Measurements from ENCODE around the gene ZFP14. TPM values are rescaled to one million over a fixed set of nuclear protein-coding genes. Genes with fewer than 3 reads are reported as not detected.
A peak's percentile ranks its signal among the peaks of the same experiment; 100 is the strongest.

Gene ZFP14
- total RNA-seq, 1 experiment from 2014 or later = 5.2 TPM

DNA sequence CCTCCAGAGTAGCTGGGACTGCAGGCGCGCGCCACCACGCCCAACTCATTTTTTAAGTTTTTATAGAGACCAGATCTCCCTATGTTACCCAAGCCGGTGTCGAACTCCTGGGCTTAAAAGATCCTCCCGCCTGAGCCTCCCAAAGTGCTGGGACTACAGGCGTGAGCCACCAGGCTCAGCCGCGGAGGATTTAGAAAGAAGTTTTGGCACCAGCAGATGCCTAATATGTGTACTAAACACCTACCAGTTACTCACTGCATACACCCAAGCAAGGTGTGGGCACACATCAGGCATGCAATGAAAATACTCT lies 464 bp upstream of the ZFP14 start:
- no peaks in the 10 kb centered on the region for H3K27me3 ChIP-seq (replicated peaks; ENCODE audit: insufficient read depth, low read depth, low read length, poor library complexity)
- TF ChIP-seq, protein P1, sequence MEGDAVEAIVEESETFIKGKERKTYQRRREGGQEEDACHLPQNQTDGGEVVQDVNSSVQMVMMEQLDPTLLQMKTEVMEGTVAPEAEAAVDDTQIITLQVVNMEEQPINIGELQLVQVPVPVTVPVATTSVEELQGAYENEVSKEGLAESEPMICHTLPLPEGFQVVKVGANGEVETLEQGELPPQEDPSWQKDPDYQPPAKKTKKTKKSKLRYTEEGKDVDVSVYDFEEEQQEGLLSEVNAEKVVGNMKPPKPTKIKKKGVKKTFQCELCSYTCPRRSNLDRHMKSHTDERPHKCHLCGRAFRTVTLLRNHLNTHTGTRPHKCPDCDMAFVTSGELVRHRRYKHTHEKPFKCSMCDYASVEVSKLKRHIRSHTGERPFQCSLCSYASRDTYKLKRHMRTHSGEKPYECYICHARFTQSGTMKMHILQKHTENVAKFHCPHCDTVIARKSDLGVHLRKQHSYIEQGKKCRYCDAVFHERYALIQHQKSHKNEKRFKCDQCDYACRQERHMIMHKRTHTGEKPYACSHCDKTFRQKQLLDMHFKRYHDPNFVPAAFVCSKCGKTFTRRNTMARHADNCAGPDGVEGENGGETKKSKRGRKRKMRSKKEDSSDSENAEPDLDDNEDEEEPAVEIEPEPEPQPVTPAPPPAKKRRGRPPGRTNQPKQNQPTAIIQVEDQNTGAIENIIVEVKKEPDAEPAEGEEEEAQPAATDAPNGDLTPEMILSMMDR (conservative IDR thresholded peaks at IDR 0.05; ENCODE audit: low read depth, low read length) = no peak
- no peak for TF ChIP-seq EZH2 (IDR thresholded peaks at IDR 0.05; ENCODE audit: borderline replicate concordance, low read depth, low read length, poor library complexity, severe bottlenecking)
- peak overlapping the region; percentile 63 for H3K4me3 ChIP-seq (ENCODE audit: low read depth, low read length, poor library complexity, severe bottlenecking)
- no peak for DNase-seq (ENCODE audit: low spot score)
- H3K9me3 ChIP-seq (ENCODE audit: low read depth, low read length, poor library complexity, severe bottlenecking) = no peaks in the 10 kb centered on the region
- intact Hi-C loops (cut with micrococcal nuclease; ENCODE audit: unreplicated experiment) = loop anchor here (5.0 kb wide), 1 partner anchor 153 kb away; no protein-coding TSS in a partner anchor
- H3K4me1 ChIP-seq (ENCODE audit: insufficient read depth, low read length, poor library complexity, severe bottlenecking) = peaks cover 9% of the 10 kb centered on the region
- CTCF ChIA-PET = no interaction called here
- POLR2A ChIA-PET (ENCODE audit: low non-redundant PET) = no interaction called here
- BruUV-seq (replicated peaks) = no TSS peak
- H3K36me3 ChIP-seq (ENCODE audit: insufficient read depth, low read length, poor library complexity, severe bottlenecking) = no peaks in the 10 kb centered on the region
- peak overlapping the region; percentile 77 for H3K27ac ChIP-seq (ENCODE audit: low read depth, low read length, poor library complexity, severe bottlenecking)

DNA sequence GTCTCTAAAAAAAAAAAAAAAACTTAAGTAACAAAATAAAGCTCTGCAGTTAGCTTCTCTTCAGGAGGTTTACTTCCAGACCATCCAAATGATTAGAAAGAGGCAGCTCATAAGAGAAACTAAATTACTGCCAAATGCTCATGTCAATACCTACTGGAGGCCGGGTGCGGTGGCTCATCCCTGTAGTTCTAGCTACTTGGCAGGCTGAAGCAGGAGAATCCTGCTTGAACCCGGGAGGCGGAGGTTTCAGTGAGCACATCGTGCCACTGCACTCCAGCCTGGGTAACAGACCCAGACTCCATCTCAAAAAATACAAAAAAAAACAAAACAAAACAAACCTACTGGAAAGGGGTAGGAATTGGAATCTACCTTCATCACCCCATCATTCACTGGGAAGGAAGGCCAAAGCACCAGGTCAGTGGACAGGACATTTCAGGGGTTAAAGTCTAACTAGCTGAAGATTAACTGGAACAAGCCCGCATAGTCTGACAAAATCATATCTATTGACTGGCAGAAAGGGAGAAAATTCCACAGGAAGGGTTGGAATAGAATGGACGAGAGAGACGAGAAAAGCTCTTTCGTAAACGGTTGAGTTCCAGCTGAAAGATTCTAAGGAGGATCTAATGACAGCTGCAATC lies 1.3 kb downstream of the ZFP14 start:
- Histone ChIP-seq H3K4me3 (ENCODE audit: low read depth, low read length, poor library complexity, severe bottlenecking) (peak overlapping the region; percentile 63), H3K27ac (ENCODE audit: low read depth, low read length, poor library complexity, severe bottlenecking) (no peak overlapping the region)
- no TSS peak for BruUV-seq (replicated peaks)

DNA sequence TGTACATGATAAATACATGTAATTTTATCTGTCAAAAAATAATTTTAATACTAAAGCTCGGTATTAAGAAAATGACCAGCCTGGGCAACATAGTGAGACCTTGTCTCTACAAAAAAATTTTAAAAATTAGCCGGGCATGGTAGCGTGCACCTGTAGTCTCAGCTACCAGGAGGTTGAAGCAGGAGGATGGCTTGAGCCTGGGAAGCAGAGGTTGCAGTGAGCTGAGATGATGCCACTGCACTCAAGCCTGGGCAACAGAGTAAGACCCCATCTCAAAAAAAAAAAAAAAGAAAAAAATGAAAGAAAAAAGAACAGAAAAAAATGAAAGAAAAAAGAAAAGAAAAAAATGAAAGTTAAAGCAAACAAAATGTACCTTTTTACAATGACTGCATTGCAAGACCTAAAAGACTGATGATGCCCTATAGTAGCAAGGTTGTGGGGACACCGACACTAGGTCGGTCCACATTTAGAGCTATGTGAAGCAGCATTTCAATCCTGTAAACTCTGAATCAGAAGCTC lies 5.3 kb downstream of the ZFP14 start:
- no peak for TF ChIP-seq EZH2 (IDR thresholded peaks at IDR 0.05; ENCODE audit: borderline replicate concordance, low read depth, low read length, poor library complexity, severe bottlenecking)
- TF ChIP-seq, protein P1 (conservative IDR thresholded peaks at IDR 0.05; ENCODE audit: low read depth, low read length) = no peak
- Histone ChIP-seq H3K9me3 (ENCODE audit: low read depth, low read length, poor library complexity, severe bottlenecking) (peaks cover 15% of the 10 kb centered on the region), H3K36me3 (ENCODE audit: insufficient read depth, low read length, poor library complexity, severe bottlenecking) (no peaks in the 10 kb centered on the region), H3K27me3 (replicated peaks; ENCODE audit: insufficient read depth, low read depth, low read length, poor library complexity) (no peaks in the 10 kb centered on the region), H3K27ac (ENCODE audit: low read depth, low read length, poor library complexity, severe bottlenecking) (no peak overlapping the region), H3K4me1 (ENCODE audit: insufficient read depth, low read length, poor library complexity, severe bottlenecking) (peaks cover 9% of the 10 kb centered on the region), H3K4me3 (ENCODE audit: low read depth, low read length, poor library complexity, severe bottlenecking) (no peak overlapping the region)
- DNase-seq (ENCODE audit: low spot score) = no peak
- no TSS peak for BruUV-seq (replicated peaks)
- intact Hi-C loops (cut with micrococcal nuclease; ENCODE audit: unreplicated experiment) = no loop called here
- POLR2A ChIA-PET (ENCODE audit: low non-redundant PET) = no interaction called here
- CTCF ChIA-PET = no interaction called here

More for the DNA sequence above, 1.3 kb downstream of the ZFP14 start:
- Histone ChIP-seq H3K36me3 (ENCODE audit: insufficient read depth, low read length, poor library complexity, severe bottlenecking) (no peaks in the 10 kb centered on the region), H3K9me3 (ENCODE audit: low read depth, low read length, poor library complexity, severe bottlenecking) (peaks cover 2% of the 10 kb centered on the region), H3K4me1 (ENCODE audit: insufficient read depth, low read length, poor library complexity, severe bottlenecking) (peaks cover 9% of the 10 kb centered on the region), H3K27me3 (replicated peaks; ENCODE audit: insufficient read depth, low read depth, low read length, poor library complexity) (no peaks in the 10 kb centered on the region)
- DNase-seq (ENCODE audit: low spot score) = peak; percentile 14
- intact Hi-C loops (cut with micrococcal nuclease; ENCODE audit: unreplicated experiment) = loop anchor here (5.0 kb wide), 1 partner anchor 155 kb away; no protein-coding TSS in a partner anchor
- POLR2A ChIA-PET (ENCODE audit: low non-redundant PET) = no interaction called here
- TF ChIP-seq, protein P1 (conservative IDR thresholded peaks at IDR 0.05; ENCODE audit: low read depth, low read length) = no peak
- TF ChIP-seq EZH2 (IDR thresholded peaks at IDR 0.05; ENCODE audit: borderline replicate concordance, low read depth, low read length, poor library complexity, severe bottlenecking) = no peak
- CTCF ChIA-PET = no interaction called here

Measured in A673 (cell line).